Measurements from ENCODE around the gene PDZD2.
"Not testable (repeated sequence)": the region's sequence is repeated elsewhere in the genome, so short reads cannot be mapped to it uniquely, and the experiment has no call there.

Gene PDZD2

GRCh38 chr5:31987985-31988710, 349.2 kb downstream of the PDZD2 start:
- no peak for DNase-seq

DNA sequence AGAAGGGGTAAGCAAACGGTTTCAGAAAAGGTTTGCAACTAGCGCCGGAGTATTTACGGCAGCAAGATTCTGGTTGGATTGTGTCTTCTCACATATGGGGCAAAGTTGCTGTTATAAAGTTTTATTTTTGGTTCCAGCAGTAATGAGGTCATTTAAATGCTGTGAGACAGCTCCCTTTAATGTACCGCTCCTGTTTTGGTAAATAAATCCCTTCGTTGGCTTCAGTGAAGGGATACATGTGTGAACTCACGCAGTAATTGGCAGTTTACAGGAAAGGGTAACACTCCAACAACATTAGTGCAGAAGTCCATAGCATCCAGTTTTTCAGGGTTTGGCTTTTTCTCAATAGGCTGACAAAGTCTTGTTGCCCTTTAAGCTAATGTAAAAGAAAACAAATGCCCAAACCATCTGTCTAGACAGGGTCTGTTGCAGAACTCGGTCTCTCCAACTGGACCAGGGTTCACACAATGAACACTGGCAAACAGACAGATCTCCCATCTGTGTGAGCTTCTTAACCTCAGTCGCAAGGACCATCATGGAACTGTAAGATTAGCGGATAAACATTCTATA, 351.2 kb downstream of the PDZD2 start:
- DNase-seq: no peak

DNA sequence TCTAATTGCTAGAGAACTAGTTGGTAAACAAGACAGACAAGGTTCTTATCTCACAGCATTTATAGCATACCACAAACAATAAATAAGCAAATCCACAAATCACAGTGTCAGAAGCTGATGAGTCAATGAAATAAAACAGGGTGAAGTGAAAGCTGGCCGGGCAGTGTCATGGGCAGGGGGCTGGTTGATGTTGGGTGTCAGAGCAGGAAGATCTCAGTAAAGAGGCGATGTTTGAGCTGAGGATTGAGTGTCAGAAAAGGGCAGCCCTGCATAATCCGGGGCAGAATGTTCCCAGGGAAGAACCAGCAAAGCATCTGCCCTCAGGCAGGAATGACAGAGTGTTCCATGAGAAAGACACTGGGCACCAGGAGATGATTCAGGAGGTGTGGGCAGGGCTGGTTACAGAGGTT, 351.8 kb downstream of the PDZD2 start:
- DNase-seq: no peak

DNA sequence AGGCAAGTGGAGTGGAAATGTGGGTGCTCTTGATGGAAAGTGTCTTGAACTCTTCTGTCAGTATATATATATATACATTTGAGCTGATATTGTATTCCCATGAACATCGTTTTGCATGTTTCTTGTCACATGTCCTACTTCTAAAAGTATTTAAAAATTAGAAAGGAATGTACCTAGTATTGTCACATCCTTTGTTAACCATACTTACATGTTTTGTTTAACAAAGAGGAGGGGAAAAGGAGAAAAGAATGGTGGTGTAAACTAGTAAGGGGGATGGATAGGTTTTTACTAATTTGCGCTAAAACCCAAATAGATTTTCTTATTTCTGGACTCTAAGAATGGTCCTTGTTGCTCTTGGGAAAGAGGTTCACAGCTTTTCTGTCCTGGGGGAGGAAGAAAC, 353.4 kb downstream of the PDZD2 start:
- no peak for DNase-seq

DNA sequence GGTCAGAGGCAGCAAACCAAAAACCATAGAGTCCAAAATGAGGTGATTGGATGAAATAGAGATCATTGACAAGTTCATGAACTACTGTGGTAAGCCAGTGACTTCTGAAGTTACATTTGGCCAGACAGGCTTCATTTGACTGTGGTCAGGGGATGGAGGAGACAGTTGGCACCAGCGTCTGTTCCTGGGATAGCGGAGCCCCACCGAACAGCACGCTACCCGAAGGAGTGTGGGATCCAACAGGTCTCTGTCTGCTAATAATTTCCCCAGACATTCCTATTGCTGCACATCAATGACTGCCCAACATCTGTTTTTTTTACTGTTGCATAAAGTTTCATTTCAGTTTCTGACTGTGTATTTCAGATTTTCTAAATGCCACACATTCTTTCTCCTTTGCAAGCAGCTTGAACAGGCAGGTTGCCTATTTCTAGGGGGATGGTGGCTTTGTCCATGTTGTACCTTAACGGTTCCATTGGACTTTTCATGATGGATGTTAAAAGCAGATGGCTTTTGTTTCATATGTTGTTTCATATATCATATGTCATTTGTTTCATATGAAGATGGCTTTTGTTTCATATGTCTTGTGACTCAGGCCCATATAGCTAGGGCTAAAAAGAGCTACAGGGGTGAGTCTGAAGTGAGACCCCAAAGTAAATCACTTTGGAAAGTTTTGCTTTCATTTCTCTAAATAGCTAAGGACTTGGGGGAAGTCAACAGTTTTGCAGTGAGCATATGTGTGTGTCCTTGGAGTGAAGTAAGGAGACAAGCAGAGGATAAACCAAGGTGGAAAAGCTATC, 354.4 kb downstream of the PDZD2 start:
- DNase-seq: no peak

- no peak for DNase-seq
Observed at GRCh38 chr5:31995006-31995405, 356.1 kb downstream of the PDZD2 start.

- no peak for DNase-seq
Observed at GRCh38 chr5:31995714-31996113, 356.8 kb downstream of the PDZD2 start.

DNA sequence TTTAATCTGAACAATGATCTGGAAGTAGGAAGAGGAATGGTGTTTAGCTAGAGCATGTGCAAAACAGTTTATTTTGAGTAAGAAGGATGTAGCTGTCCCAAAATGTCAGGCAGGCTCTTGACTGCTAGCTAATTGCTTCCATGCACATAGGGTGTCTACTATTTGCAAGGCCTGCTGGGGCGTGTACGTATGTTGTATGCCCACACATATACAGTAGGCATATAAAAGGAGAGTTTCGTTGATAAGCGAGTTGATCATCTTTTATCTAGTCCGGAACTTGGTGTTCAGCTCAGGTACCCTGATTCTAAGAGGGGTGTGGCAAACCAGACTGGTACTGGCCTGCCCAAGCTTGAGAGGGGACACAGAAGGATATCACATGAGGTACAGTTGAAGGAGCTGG, 358.0 kb downstream of the PDZD2 start:
- DNase-seq: no peak

GRCh38 chr5:31999470-31999869, 360.5 kb downstream of the PDZD2 start:
- DNase-seq: no peak

DNA sequence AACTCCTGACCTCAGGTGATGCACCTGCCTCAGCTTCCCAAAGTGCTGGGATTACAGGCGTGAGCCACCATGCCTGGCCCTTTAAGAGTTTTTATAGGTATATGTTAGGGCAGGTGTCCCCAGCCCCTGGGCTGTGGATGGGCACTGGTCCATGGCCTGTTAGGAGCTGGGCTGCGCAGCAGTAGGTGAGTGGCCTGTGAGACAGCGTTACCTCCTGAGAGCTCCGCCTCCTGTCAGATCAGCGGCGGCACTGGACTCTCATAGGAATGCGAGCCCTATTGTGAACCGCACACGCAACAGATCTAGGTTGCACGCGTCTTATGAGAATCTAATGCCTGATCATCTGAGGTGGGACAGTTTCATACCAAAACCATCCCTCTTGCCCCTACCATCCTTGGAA, 361.8 kb downstream of the PDZD2 start:
- no peak for DNase-seq

GRCh38 chr5:32001284-32001683, 362.4 kb downstream of the PDZD2 start:
- no peak for DNase-seq

GRCh38 chr5:32001707-32002106, 362.8 kb downstream of the PDZD2 start:
- DNase-seq: no peak

DNA sequence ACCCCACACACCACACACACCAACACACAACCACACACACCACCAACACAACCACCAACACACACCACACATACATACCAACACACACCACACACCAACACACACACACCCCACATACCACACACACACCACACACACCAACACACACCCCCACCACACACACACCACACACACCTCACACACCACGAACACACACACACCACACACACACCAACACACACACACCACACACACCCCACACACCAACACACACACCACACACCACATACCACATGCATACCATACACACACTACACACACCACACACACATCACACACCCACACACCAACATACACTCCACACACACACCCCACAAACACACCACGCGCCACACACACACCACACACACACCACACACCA, 363.8 kb downstream of the PDZD2 start:
- no peak for DNase-seq

DNA sequence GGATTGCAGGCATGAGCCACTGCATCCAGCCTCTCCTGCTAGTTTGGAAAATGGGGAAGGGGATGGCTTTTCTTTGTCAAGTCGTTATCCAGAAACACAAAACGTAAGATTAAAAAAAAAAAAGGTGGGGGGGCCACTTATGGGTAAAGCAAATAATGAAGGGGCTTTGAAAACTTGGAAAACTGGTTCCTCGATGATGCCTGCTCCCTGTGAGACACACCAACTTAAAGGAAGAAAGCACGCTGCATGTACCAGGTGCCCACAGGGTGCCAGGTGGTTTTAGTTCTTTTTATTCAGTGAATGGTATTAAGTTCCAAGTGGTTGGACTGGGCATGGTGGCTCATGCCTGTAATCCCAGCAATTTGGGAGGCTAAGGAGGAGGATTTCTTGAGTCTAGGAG, 365.1 kb downstream of the PDZD2 start:
- DNase-seq: no peak

- DNase-seq: no peak
Observed at GRCh38 chr5:32004404-32004803, 365.5 kb downstream of the PDZD2 start.

- DNase-seq: no peak
Observed at GRCh38 chr5:32008746-32009145, 369.8 kb downstream of the PDZD2 start.

DNA sequence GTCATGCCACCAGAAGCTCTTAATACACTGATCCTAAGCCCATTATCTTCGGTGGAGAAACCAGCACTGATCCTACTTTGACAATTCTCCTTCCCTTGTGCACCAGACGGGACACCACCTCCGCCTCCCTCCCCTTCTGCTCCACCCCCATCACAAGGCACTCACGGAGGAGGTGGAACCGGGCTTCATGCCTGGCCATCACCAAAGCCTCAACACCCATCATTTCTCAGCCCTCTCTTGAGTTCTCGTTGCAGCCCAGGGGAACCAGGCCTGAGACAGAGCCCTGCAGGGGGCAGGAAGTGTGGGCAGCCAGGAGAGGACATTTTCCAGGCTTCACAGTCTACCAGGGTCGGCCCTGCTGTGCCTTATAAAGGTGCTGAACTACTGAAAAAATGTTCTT, 374.7 kb downstream of the PDZD2 start:
- no peak for DNase-seq

DNA sequence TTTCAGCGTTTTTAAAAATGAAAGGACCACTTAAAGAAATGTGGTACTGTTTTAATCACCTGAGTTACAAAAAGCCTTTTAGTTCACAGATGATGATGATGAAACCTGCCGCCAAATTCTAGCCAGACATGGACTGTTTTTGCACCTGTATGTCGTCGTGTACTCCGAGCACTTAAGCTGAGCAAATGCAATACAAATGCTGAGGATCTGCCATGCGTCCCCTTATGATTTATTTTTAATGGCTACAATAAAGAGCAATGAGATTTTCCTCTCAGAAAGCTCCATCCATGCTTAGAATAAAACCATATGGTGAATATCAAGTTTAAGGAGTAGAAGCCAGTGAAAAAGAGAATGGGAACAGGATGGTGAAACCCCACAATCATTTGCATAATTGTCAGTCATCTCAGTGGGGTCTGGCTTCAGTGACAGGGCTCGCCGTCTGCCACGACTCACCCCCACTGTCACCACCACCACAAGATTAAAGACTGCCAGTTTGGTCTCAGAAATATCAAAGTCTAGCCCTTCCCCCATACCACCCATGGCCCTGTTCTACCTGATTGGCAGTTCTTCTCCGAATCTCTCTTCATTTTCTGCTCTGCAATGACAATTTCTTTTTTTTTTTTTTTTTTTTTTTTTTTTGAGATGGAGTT, 375.3 kb downstream of the PDZD2 start:
- DNase-seq: no peak

GRCh38 chr5:32015262-32015661, 376.3 kb downstream of the PDZD2 start:
- not testable (repeated sequence) for DNase-seq

GRCh38 chr5:32017692-32018367, 378.9 kb downstream of the PDZD2 start:
- no peak for DNase-seq

- DNase-seq: no peak
Observed at GRCh38 chr5:32018476-32019436, 379.8 kb downstream of the PDZD2 start.

GRCh38 chr5:32020271-32020670, 381.3 kb downstream of the PDZD2 start:
- DNase-seq: no peak

Measured in activated T-cell treated with anti-CD3 and anti-CD28 coated beads, Interleukin-2, amount 50 U/mL, for 1 hour (primary cell).